Nephron progenitor cell (in vitro differentiated cells): Measurements from ENCODE around the gene ACER3.

Source experiments
- DNase-seq: peaks from one replicate; pipeline ENCODE4 v3.0.0; 2021
- H3K27ac Mint-ChIP-seq: 2 replicates; pipeline ENCODE4 v1.8.0; 2021; ENCODE audit warnings: mild to moderate bottlenecking, moderate library complexity, mixed read lengths
- H3K27me3 Mint-ChIP-seq: 2 replicates; pipeline ENCODE4 v1.8.0; 2021; ENCODE audit warnings: mild to moderate bottlenecking, low read depth, mixed read lengths; ENCODE audit not compliant: poor library complexity
- H3K36me3 Mint-ChIP-seq: 2 replicates; pipeline ENCODE4 v1.8.0; 2021; ENCODE audit warnings: low read depth, mixed read lengths
- H3K4me1 Mint-ChIP-seq: 2 replicates; pipeline ENCODE4 v1.8.0; 2021; ENCODE audit warnings: mixed read lengths
- H3K4me3 Mint-ChIP-seq: 2 replicates; pipeline ENCODE4 v1.8.0; 2021; ENCODE audit warnings: mild to moderate bottlenecking, moderate library complexity, mixed read lengths
- H3K9me3 Mint-ChIP-seq: 2 replicates; pipeline ENCODE4 v1.8.0; 2021; ENCODE audit warnings: mild to moderate bottlenecking, moderate library complexity, mixed read lengths
- CTCF ChIP-seq: fragments of 200-600 bp; sonication (generic); IDR thresholded peaks from 2 replicates; pipeline ENCODE4 v1.5.0; 2021; ENCODE audit warnings: antibody characterized with exemption

ACER3 gene

GRCh38 chr11:76978239-76978638, 117.5 kb downstream of the ACER3 start:
- no peaks in the 10 kb centered on the region for H3K4me1 Mint-ChIP-seq
- no peaks in the 10 kb centered on the region for H3K9me3 Mint-ChIP-seq
- H3K27me3 Mint-ChIP-seq = peaks cover 3% of the 10 kb centered on the region

GRCh38 chr11:76978818-76979217, 118.1 kb downstream of the ACER3 start:
- Mint-ChIP-seq H3K4me1 (no peaks in the 10 kb centered on the region), H3K27ac (no peak overlapping the region), H3K4me3 (no peak overlapping the region), H3K36me3 (no peaks in the 10 kb centered on the region), H3K9me3 (no peaks in the 10 kb centered on the region), H3K27me3 (peaks cover 3% of the 10 kb centered on the region)
- TF ChIP-seq CTCF = no peak
- DNase-seq = no peak

More at GRCh38 chr11:76978239-76978638, 117.5 kb downstream of the ACER3 start:
- DNase-seq = no peak
- H3K4me3 Mint-ChIP-seq = no peak overlapping the region
- H3K27ac Mint-ChIP-seq = no peak overlapping the region
- no peaks in the 10 kb centered on the region for H3K36me3 Mint-ChIP-seq
- TF ChIP-seq CTCF = no peak

GRCh38 chr11:76980196-76980595, 119.5 kb downstream of the ACER3 start:
- Mint-ChIP-seq H3K27me3 (peaks cover 5% of the 10 kb centered on the region), H3K27ac (no peak overlapping the region), H3K9me3 (no peaks in the 10 kb centered on the region), H3K4me3 (no peak overlapping the region), H3K4me1 (no peaks in the 10 kb centered on the region), H3K36me3 (no peaks in the 10 kb centered on the region)
- TF ChIP-seq CTCF = no peak
- no peak for DNase-seq

- Mint-ChIP-seq H3K4me3 (no peak overlapping the region), H3K27ac (no peak overlapping the region), H3K36me3 (no peaks in the 10 kb centered on the region), H3K27me3 (peaks cover 6% of the 10 kb centered on the region), H3K4me1 (peaks cover 9% of the 10 kb centered on the region), H3K9me3 (no peaks in the 10 kb centered on the region)
- DNase-seq = no peak
- TF ChIP-seq CTCF = no peak
These were observed 124.0 kb downstream of the ACER3 start for GRCh38 chr11:76984743-76985142.

- H3K27ac Mint-ChIP-seq = no peak overlapping the region
- peaks cover 9% of the 10 kb centered on the region for H3K4me1 Mint-ChIP-seq
- TF ChIP-seq CTCF = no peak
- peaks cover 2% of the 10 kb centered on the region for H3K27me3 Mint-ChIP-seq
- H3K9me3 Mint-ChIP-seq = no peaks in the 10 kb centered on the region
- no peaks in the 10 kb centered on the region for H3K36me3 Mint-ChIP-seq
- H3K4me3 Mint-ChIP-seq = no peak overlapping the region
- DNase-seq = no peak
These were observed 126.5 kb downstream of the ACER3 start for GRCh38 chr11:76987203-76987602.

GRCh38 chr11:76990628-76991027, 129.9 kb downstream of the ACER3 start:
- no peak for TF ChIP-seq CTCF
- peaks cover 9% of the 10 kb centered on the region for H3K4me1 Mint-ChIP-seq
- DNase-seq = no peak
- H3K27ac Mint-ChIP-seq = no peak overlapping the region
- H3K36me3 Mint-ChIP-seq = no peaks in the 10 kb centered on the region
- H3K27me3 Mint-ChIP-seq = no peaks in the 10 kb centered on the region
- no peak overlapping the region for H3K4me3 Mint-ChIP-seq
- no peaks in the 10 kb centered on the region for H3K9me3 Mint-ChIP-seq
